DMS 273 (cell line): ENCODE data around the gene FLG2.
"Not testable (repeated sequence)": the region's sequence is repeated elsewhere in the genome, so short reads cannot be mapped to it uniquely, and the experiment has no call there.

Experiments used
- DNase-seq: peaks from one replicate; lab custom pipeline; 2025; ENCODE audit not compliant: unreplicated experiment; lab: John Stamatoyannopoulos, UW

Gene FLG2

GRCh38 chr1:152313319-152313801 lies 46.4 kb downstream of the FLG2 start:
- DNase-seq: no peak

GRCh38 chr1:152312169-152312568 lies 47.6 kb downstream of the FLG2 start:
- not testable (repeated sequence) for DNase-seq

GRCh38 chr1:152309955-152310354 lies 49.9 kb downstream of the FLG2 start:
- no peak for DNase-seq

- DNase-seq: not testable (repeated sequence)
Observed at GRCh38 chr1:152309320-152309901, 50.4 kb downstream of the FLG2 start.

GRCh38 chr1:152308758-152309157 lies 51.0 kb downstream of the FLG2 start:
- DNase-seq: not testable (repeated sequence)

GRCh38 chr1:152307970-152308369 lies 51.8 kb downstream of the FLG2 start:
- not testable (repeated sequence) for DNase-seq

- not testable (repeated sequence) for DNase-seq
Observed at GRCh38 chr1:152306123-152306522, 53.7 kb downstream of the FLG2 start.

- not testable (repeated sequence) for DNase-seq
Observed at GRCh38 chr1:152304773-152305172, 55.0 kb downstream of the FLG2 start.

- DNase-seq: not testable (repeated sequence)
Observed at GRCh38 chr1:152303139-152303872, 56.5 kb downstream of the FLG2 start.
